Measurements from ENCODE around the gene SCLY. TPM values are rescaled to one million over a fixed set of nuclear protein-coding genes. Genes with fewer than 3 reads are reported as not detected.

The SCLY gene
- total and polyA plus RNA-seq, 2 of the 13 experiments (the other 11 are each of a cell fraction or from before 2014, with no cell fraction given), result 27.9 to 38.6 TPM

- TF ChIP-seq MED8 (CRISPR knock-in tag; IDR thresholded peaks at IDR 0.05; ENCODE audit: insufficient replicate concordance) (no peak), HOXD1 (CRISPR knock-in tag; IDR thresholded peaks at IDR 0.05) (no peak), ZBTB39 (CRISPR knock-in tag; IDR thresholded peaks at IDR 0.05) (peak; percentile 48; the same call in 1 of the 2 replicates), HOMEZ (CRISPR knock-in tag; IDR thresholded peaks at IDR 0.05; ENCODE audit: low read depth) (no peak), TCF7L2 (IDR thresholded peaks at IDR 0.05; ENCODE audit: low read depth, low read length) (no peak), SAP130 (CRISPR knock-in tag; IDR thresholded peaks at IDR 0.05; ENCODE audit: low read depth) (peak; percentile 47), TAF1 (CRISPR knock-in tag; IDR thresholded peaks at IDR 0.05) (no peak), NCOA1 (CRISPR knock-in tag; IDR thresholded peaks at IDR 0.05) (no peak; the same call in 1 of the 2 replicates), KMT2B (CRISPR knock-in tag; IDR thresholded peaks at IDR 0.05) (0 out of 2 replicates have a peak, but pooled peaks have one; percentile 20), ZNF256 (CRISPR knock-in tag; conservative IDR thresholded peaks at IDR 0.05) (no peak), ONECUT2 (CRISPR knock-in tag; IDR thresholded peaks at IDR 0.05) (no peak), ZNF547 (CRISPR knock-in tag; IDR thresholded peaks at IDR 0.05) (no peak), NFE2L1 (CRISPR knock-in tag; IDR thresholded peaks at IDR 0.05; ENCODE audit: borderline replicate concordance) (no peak), BCL3 (CRISPR knock-in tag; IDR thresholded peaks at IDR 0.05) (no peak), MTA1 (CRISPR knock-in tag; IDR thresholded peaks at IDR 0.05; ENCODE audit: borderline replicate concordance) (no peak), ZNF496 (CRISPR knock-in tag; IDR thresholded peaks at IDR 0.05; ENCODE audit: insufficient replicate concordance) (no peak)
- TF ChIP-seq, protein P1, sequence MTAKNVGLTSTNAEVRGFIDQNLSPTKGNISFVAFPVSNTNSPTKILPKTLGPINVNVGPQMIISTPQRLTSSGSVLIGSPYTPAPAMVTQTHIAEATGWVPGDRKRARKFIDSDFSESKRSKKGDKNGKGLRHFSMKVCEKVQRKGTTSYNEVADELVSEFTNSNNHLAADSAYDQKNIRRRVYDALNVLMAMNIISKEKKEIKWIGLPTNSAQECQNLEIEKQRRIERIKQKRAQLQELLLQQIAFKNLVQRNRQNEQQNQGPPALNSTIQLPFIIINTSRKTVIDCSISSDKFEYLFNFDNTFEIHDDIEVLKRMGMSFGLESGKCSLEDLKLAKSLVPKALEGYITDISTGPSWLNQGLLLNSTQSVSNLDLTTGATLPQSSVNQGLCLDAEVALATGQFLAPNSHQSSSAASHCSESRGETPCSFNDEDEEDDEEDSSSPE (CRISPR knock-in tag; IDR thresholded peaks at IDR 0.05), result peak; percentile 37; the same call in 1 of the 2 replicates
- TF ChIP-seq, protein P2, sequence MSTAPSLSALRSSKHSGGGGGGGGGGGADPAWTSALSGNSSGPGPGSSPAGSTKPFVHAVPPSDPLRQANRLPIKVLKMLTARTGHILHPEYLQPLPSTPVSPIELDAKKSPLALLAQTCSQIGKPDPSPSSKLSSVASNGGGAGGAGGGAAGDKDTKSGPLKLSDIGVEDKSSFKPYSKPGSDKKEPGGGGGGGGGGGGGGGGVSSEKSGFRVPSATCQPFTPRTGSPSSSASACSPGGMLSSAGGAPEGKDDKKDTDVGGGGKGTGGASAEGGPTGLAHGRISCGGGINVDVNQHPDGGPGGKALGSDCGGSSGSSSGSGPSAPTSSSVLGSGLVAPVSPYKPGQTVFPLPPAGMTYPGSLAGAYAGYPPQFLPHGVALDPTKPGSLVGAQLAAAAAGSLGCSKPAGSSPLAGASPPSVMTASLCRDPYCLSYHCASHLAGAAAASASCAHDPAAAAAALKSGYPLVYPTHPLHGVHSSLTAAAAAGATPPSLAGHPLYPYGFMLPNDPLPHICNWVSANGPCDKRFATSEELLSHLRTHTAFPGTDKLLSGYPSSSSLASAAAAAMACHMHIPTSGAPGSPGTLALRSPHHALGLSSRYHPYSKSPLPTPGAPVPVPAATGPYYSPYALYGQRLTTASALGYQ (CRISPR knock-in tag; IDR thresholded peaks at IDR 0.05), result 0 out of 2 replicates have a peak, but pooled peaks have one; percentile 18
- TF ChIP-seq, protein P3, sequence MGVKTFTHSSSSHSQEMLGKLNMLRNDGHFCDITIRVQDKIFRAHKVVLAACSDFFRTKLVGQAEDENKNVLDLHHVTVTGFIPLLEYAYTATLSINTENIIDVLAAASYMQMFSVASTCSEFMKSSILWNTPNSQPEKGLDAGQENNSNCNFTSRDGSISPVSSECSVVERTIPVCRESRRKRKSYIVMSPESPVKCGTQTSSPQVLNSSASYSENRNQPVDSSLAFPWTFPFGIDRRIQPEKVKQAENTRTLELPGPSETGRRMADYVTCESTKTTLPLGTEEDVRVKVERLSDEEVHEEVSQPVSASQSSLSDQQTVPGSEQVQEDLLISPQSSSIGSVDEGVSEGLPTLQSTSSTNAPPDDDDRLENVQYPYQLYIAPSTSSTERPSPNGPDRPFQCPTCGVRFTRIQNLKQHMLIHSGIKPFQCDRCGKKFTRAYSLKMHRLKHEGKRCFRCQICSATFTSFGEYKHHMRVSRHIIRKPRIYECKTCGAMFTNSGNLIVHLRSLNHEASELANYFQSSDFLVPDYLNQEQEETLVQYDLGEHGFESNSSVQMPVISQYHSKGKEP (CRISPR knock-in tag; IDR thresholded peaks at IDR 0.05), result no peak
Observed at GRCh38 chr2:238061315-238062202, 758 bp downstream of the SCLY start (continued).
